ENCODE measurements around the gene KRTAP10-1.

Gene KRTAP10-1

DNA sequence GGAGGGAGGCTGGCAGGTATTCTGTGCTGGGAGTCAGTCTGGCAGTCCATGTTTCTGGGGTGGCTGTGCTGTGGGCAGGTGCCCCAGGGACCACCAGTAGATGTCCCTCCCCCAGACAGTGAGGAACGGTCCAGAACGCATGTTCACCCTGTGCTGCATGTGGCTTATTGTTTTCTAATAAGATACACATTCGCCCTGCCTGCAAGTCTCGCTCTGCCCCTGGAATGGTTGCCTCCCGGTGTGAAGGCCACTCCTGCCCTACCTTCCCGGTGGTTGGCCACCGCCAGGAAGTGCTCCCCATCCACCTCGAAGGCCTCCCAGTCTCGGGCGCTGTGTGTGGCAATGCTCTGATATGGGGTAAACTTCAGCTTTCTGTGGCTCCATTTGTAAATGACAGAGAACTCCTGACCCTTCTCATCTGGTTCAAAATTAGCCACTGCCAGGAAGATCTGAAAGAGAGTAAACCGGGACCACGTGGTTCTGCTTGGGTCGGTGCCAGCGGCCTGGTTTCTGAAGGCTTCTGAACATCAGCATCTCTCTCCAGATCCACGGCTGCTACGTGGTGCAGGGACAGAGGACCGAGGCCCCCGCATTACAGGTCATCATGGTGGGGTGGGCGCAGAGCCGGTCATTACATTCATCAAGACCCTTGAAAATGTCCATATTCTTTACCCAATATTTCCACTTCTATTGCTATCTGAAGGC, 14.5 kb downstream of the KRTAP10-1 start:
- no peaks in the 10 kb centered on the region for H3K27me3 ChIP-seq (ENCODE audit: insufficient read depth, low read length)

DNA sequence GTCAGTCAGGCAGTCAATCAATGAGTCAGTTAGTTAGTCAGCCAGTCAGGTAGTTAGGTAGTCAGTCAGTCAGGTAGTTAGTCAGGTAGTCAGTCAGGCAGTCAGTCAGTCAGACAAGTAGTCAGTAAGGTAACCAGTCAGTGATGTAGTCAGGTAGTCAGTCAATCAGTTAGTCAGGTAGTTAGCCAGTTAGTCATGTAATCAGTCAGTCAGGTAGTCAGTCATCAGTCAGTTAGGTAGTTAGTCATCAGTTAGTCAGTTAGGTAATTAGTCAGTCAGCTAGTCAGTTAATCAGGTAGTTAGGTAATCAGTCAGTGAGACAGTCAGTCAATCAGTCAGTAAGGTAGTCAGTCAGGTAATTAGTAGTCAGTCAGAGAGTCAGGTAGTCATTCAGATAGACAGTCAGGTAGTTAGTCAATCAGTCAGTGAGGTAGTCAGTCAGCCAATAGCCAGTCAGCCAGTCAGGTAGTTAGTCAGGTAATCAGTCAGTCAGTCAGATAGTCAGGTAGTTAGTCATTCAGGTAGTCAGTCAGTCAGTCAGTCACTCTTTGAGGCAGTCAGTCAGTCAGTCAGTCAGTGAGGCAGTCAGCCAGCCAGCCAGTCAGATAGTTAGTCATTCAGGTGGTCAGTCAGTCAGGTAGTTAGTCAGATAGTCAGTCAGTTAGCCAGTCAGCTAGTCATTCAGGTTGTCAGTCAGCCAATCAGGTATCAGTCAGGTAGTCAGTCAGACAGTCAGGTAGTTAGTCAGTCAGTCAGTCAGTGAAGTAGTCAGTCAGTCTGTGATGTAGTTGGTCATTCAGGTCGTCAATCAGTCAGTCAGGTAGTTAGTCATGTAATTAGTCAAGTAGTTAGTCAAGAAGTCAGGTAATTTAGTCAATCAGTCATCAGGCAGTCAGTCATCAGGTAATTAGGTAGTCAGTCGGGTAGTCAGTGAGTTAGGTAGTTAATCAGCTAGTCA, 15.3 kb downstream of the KRTAP10-1 start:
- no peaks in the 10 kb centered on the region for H3K4me1 ChIP-seq (ENCODE audit: control insufficient read depth, insufficient read depth, low read length, unreplicated experiment)
- H3K36me3 ChIP-seq (ENCODE audit: insufficient read depth, low read length), result no peaks in the 10 kb centered on the region
- no peak overlapping the region for H3K4me3 ChIP-seq (ENCODE audit: low read depth, low read length)

More for the DNA sequence above, 14.5 kb downstream of the KRTAP10-1 start:
- Histone ChIP-seq H3K79me2 (ENCODE audit: control insufficient read depth, insufficient read depth, low read length, unreplicated experiment) (no peaks in the 10 kb centered on the region), H3K36me3 (ENCODE audit: insufficient read depth, low read length) (no peaks in the 10 kb centered on the region), H3K27ac (ENCODE audit: low read depth, low read length) (no peak overlapping the region), H2AFZ (ENCODE audit: low read length, unreplicated experiment) (no peak overlapping the region), H3K4me3 (ENCODE audit: low read depth, low read length) (no peak overlapping the region), H3K4me1 (ENCODE audit: control insufficient read depth, insufficient read depth, low read length, unreplicated experiment) (no peaks in the 10 kb centered on the region)

GRCh38 chr21:44523567-44524413, 16.2 kb downstream of the KRTAP10-1 start:
- Histone ChIP-seq H3K27me3 (ENCODE audit: insufficient read depth, low read length) (no peaks in the 10 kb centered on the region), H3K4me1 (ENCODE audit: control insufficient read depth, insufficient read depth, low read length, unreplicated experiment) (no peaks in the 10 kb centered on the region)

More for the DNA sequence above, 15.3 kb downstream of the KRTAP10-1 start:
- Histone ChIP-seq H3K79me2 (ENCODE audit: control insufficient read depth, insufficient read depth, low read length, unreplicated experiment) (no peaks in the 10 kb centered on the region), H3K27ac (ENCODE audit: low read depth, low read length) (no peak overlapping the region), H3K27me3 (ENCODE audit: insufficient read depth, low read length) (no peaks in the 10 kb centered on the region), H2AFZ (ENCODE audit: low read length, unreplicated experiment) (no peak overlapping the region)

DNA sequence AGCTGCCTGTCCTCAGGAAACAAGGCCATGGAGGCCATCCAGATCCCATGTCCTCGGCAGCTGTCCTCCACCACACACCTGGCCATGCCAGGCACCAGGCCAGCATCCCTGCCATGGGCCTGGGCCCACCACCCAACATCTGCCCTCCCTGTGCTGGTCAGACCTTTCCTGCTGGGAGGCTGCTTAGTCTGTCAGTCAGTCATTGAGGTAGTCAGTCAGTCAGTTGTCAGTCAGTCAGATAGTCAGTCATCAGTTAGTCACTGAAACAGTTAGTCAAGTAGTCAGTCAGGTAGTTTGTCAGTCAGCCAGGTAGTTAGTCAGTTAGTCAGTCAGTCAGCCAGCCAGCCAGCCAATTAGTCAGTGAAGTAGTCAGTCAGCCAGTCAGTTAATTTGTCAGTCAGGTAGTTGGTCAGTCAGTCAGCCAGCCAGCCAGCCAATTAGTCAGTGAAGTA, 17.2 kb downstream of the KRTAP10-1 start:
- Histone ChIP-seq H3K36me3 (ENCODE audit: insufficient read depth, low read length) (no peaks in the 10 kb centered on the region), H3K27me3 (ENCODE audit: insufficient read depth, low read length) (no peaks in the 10 kb centered on the region), H3K27ac (ENCODE audit: low read depth, low read length) (no peak overlapping the region), H3K4me1 (ENCODE audit: control insufficient read depth, insufficient read depth, low read length, unreplicated experiment) (no peaks in the 10 kb centered on the region), H3K4me3 (ENCODE audit: low read depth, low read length) (no peak overlapping the region), H3K79me2 (ENCODE audit: control insufficient read depth, insufficient read depth, low read length, unreplicated experiment) (no peaks in the 10 kb centered on the region), H2AFZ (ENCODE audit: low read length, unreplicated experiment) (no peak overlapping the region)

More at GRCh38 chr21:44523567-44524413, 16.2 kb downstream of the KRTAP10-1 start:
- Histone ChIP-seq H3K79me2 (ENCODE audit: control insufficient read depth, insufficient read depth, low read length, unreplicated experiment) (no peaks in the 10 kb centered on the region), H2AFZ (ENCODE audit: low read length, unreplicated experiment) (no peak overlapping the region), H3K27ac (ENCODE audit: low read depth, low read length) (no peak overlapping the region), H3K36me3 (ENCODE audit: insufficient read depth, low read length) (no peaks in the 10 kb centered on the region), H3K4me3 (ENCODE audit: low read depth, low read length) (no peak overlapping the region)

DNA sequence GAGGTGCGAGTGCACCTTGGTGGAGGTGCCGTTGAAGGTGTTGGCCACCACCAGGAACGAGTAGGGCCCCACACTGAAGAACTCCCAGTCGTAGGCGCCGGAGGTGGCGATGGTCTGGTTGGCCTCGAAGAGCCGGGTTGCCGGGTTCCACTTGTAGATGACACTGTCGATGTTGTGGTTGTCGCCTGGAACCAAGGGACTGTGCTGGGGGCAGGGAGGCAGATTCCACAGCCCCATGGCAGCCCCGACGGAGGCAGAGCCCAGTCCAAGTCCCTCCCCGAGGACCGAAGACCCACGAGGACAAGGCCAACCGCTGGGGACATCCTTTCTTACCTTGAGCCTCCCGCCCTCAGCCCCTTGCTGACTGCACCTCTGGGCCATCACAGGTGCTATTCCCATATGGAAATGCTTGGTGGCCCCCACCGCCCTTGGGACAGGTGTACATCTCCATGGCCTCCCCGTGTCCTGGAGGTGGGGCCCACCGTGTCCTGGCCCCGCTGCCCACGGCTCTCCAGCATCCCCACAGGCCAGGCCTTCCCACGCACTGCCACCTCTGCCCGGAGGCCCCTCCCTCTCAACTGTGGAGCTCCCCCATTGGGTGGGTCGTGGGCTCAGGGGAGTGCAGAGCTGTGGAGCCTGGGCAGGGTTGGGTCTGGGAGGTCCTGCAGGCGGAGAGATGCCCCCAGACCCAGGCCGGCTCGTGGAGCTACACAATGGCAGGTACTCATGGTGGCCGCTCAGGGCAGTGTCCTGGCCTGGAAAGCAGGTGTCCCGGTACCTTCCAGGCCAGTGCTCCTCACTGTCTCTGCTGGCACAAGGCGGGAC, 17.9 kb downstream of the KRTAP10-1 start:
- Histone ChIP-seq H3K36me3 (ENCODE audit: insufficient read depth, low read length) (no peaks in the 10 kb centered on the region), H3K27me3 (ENCODE audit: insufficient read depth, low read length) (no peaks in the 10 kb centered on the region), H3K27ac (ENCODE audit: low read depth, low read length) (no peak overlapping the region), H2AFZ (ENCODE audit: low read length, unreplicated experiment) (no peak overlapping the region), H3K4me3 (ENCODE audit: low read depth, low read length) (no peak overlapping the region), H3K4me1 (ENCODE audit: control insufficient read depth, insufficient read depth, low read length, unreplicated experiment) (no peaks in the 10 kb centered on the region), H3K79me2 (ENCODE audit: control insufficient read depth, insufficient read depth, low read length, unreplicated experiment) (no peaks in the 10 kb centered on the region)

DNA sequence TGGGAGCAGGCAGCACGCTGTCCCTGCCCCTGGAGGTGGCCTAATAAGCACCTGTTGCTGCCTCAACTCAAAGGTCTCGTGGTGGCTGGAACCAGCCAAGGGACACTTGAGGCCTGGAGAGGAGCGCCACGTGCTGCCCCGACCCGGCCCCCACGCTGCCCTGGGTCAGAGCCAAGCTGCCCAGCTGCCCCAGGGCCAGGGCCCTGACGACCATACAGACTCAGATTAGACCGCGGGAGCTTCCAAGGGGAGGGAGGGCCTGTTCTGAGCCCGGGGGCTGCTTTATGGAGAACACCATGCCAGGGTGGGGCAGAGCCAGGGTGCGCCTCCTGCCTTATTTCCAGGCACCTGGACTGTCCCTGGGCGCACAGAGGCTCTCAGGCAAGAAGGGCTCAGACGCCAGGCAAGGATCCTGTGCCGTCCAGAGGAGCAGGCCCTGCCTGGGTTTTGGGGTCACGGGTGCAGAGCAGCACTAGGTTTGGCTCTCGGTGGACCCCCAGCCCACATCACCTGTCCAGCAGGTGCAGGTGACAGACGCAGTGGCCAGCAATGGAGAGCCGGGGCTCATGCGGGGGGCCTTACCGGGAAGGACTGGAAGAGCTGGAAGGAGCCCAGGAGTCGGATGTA, 18.6 kb downstream of the KRTAP10-1 start:
- Histone ChIP-seq H3K27ac (ENCODE audit: low read depth, low read length) (no peak overlapping the region), H3K4me1 (ENCODE audit: control insufficient read depth, insufficient read depth, low read length, unreplicated experiment) (no peaks in the 10 kb centered on the region), H3K4me3 (ENCODE audit: low read depth, low read length) (no peak overlapping the region), H3K27me3 (ENCODE audit: insufficient read depth, low read length) (no peaks in the 10 kb centered on the region), H2AFZ (ENCODE audit: low read length, unreplicated experiment) (no peak overlapping the region), H3K36me3 (ENCODE audit: insufficient read depth, low read length) (no peaks in the 10 kb centered on the region), H3K79me2 (ENCODE audit: control insufficient read depth, insufficient read depth, low read length, unreplicated experiment) (no peaks in the 10 kb centered on the region)

DNA sequence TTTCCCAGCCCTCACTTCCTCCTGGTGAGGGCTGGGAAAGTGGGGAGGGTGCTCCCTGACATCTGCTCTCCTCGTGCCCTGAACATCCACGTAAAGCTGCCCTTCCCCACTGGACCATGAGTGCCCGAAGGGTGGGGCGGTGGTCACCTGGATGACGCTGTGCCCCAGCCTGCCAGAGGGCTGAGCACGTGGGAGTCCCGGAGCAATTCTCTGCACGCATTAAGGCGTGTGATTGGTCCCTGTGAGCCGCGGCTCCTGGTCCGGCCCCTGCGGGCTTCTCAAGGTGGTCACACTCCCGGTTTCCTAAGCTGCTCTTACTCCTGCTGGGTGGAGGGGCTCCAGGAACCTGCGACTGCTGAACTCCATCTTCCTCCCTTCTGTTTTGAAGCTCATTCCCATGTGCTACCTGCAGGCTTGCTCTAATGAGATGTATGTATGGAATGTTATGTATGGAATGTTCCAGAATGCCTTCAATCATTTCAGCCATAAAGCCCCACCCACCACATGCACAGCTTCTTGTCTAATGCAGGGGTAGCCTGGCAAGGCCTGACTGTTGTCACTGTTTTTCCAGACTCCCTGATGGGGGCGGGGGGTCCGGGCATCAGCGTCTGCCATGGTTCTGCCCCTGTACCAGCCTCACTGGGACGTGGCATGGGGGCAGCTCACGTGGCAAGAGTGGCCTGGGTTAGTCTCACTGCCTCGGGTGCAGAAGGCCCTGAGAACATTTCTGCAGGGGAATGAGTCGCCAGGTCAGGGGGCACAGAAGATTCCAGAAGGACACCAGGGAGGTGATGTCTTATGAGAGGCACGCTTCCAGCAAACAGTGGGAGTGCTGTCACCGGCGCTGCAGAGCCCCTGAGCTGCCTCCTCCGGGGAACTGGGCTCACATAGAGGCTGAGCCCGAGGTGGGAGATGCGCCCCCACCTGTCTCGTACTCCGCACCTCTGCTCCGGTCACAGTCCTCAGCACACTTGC, 19.4 kb downstream of the KRTAP10-1 start:
- Histone ChIP-seq H3K27me3 (ENCODE audit: insufficient read depth, low read length) (no peaks in the 10 kb centered on the region), H3K4me1 (ENCODE audit: control insufficient read depth, insufficient read depth, low read length, unreplicated experiment) (no peaks in the 10 kb centered on the region), H2AFZ (ENCODE audit: low read length, unreplicated experiment) (no peak overlapping the region)

DNA sequence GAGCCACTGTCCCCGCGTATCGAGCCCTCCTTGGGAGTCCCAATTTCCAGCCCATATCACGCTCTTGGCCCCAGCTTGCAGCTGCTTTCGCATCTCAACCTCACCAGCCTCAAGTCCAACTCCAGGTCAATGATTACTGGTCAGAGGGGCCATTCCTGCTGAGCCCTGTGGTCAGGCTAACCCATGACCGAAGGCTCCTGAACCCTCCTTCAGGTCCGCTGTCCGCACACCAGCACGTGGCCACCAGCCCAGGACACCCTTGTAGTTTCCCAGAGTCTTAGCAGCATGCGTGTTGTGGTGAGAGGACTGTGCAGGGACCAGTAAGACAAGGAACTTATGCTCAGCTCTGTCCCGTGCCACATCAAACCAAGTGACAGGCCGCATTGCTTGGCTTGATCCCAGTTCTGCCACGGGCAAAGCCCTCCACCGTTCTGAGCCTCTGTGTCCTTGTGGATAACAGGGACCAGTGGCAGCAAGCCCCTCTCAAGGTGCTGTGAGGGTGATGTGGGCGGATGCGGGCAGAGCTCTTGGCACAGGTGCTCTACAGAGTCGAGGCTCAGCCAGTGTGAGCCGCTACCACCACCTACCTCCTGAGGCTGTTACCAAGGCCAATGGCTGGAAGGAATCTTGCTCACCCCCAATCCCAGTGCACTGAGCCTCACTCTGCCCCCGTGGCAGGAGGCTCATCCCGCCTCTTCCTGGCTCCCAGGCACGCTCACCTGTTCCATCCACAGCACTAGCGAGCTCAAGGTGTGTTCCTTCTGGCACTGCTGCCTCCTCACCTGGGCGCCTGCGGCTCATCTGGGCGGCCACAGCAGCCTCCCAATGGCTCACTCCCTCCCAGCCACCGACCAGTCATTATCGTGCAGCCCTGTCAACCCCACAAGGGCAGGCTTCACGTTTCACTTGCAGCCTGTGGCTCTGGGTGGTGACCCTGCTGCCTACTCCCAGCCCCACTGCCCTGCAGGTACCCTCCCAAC, 20.4 kb downstream of the KRTAP10-1 start:
- Histone ChIP-seq H2AFZ (ENCODE audit: low read length, unreplicated experiment) (no peak overlapping the region), H3K36me3 (ENCODE audit: insufficient read depth, low read length) (no peaks in the 10 kb centered on the region), H3K4me1 (ENCODE audit: control insufficient read depth, insufficient read depth, low read length, unreplicated experiment) (no peaks in the 10 kb centered on the region), H3K27ac (ENCODE audit: low read depth, low read length) (no peak overlapping the region), H3K79me2 (ENCODE audit: control insufficient read depth, insufficient read depth, low read length, unreplicated experiment) (no peaks in the 10 kb centered on the region), H3K27me3 (ENCODE audit: insufficient read depth, low read length) (no peaks in the 10 kb centered on the region), H3K4me3 (ENCODE audit: low read depth, low read length) (no peak overlapping the region)

More for the DNA sequence above, 19.4 kb downstream of the KRTAP10-1 start:
- Histone ChIP-seq H3K36me3 (ENCODE audit: insufficient read depth, low read length) (no peaks in the 10 kb centered on the region), H3K79me2 (ENCODE audit: control insufficient read depth, insufficient read depth, low read length, unreplicated experiment) (no peaks in the 10 kb centered on the region), H3K4me3 (ENCODE audit: low read depth, low read length) (no peak overlapping the region), H3K27ac (ENCODE audit: low read depth, low read length) (no peak overlapping the region)

Measured in ACC112 (cell line).